Keratinocyte (primary cell): ENCODE measurements around the gene SAMD8. TPM values are rescaled to one million over a fixed set of nuclear protein-coding genes. Genes with fewer than 3 reads are reported as not detected.

Source experiments
- DNase-seq: peaks from one replicate; pipeline ENCODE4 v3.0.0-alpha.2; 2011; ENCODE audit warnings: low read depth, missing footprints, low spot score
- FAIRE-seq: peaks from 2 replicates; lab custom pipeline; 2011; peaks lifted over from hg19 to GRCh38; lab: Jason Lieb, UNC
- H2AFZ ChIP-seq: 2 replicates; pipeline ENCODE4 v1.6.0; 2012; ENCODE audit warnings: low read length, control low read depth, inconsistent platforms; ENCODE audit not compliant: control insufficient read depth
- H3K27ac ChIP-seq: 2 replicates; pipeline ENCODE4 v1.5.1; 2011; ENCODE audit warnings: low read length; ENCODE audit not compliant: control insufficient read depth, insufficient read depth
- H3K27me3 ChIP-seq: 3 replicates; pipeline ENCODE4 v1.6.0; 2011; ENCODE audit warnings: low read length; ENCODE audit not compliant: control insufficient read depth, insufficient read depth; ENCODE audit errors: extremely low read depth
- H3K36me3 ChIP-seq, 2 experiments: 2 replicates in 1 of 2; 3 replicates in 1 of 2; pipeline ENCODE4 v1.5.1; 2011; ENCODE audit warnings: low read length in 2 of 2, mild to moderate bottlenecking in 1 of 2; ENCODE audit not compliant: control insufficient read depth in 2 of 2, insufficient read depth in 2 of 2; ENCODE audit errors: extremely low read depth in 1 of 2
- H3K4me1 ChIP-seq: 3 replicates; pipeline ENCODE4 v1.5.1; 2011; ENCODE audit warnings: low read length; ENCODE audit not compliant: control insufficient read depth, insufficient read depth; ENCODE audit errors: extremely low read depth
- H3K4me2 ChIP-seq: 3 replicates; pipeline ENCODE4 v1.6.0; 2011; ENCODE audit warnings: low read depth, low read length; ENCODE audit not compliant: control insufficient read depth, insufficient read depth; ENCODE audit errors: extremely low read depth
- H3K4me3 ChIP-seq, 3 experiments: fragments of 200-600 bp in 1 of 3; sonication (generic) in 1 of 3; 2 replicates in 2 of 3; 3 replicates in 1 of 3; pipeline ENCODE4 v1.5.1; 2011 to 2016; ENCODE audit warnings: low read length in 3 of 3, mild to moderate bottlenecking in 3 of 3, control low read depth in 2 of 3, inconsistent platforms in 1 of 3, low read depth in 1 of 3, mixed read lengths in 1 of 3, mixed run types in 1 of 3, moderate library complexity in 1 of 3; ENCODE audit not compliant: control insufficient read depth in 2 of 3, insufficient read depth in 2 of 3; ENCODE audit errors: extremely low read depth in 1 of 3
- H3K79me2 ChIP-seq: 2 replicates; pipeline ENCODE4 v1.6.0; 2012; ENCODE audit warnings: low read length; ENCODE audit not compliant: control insufficient read depth, insufficient read depth
- H3K9ac ChIP-seq: 3 replicates; pipeline ENCODE4 v1.6.0; 2011; ENCODE audit warnings: low read length; ENCODE audit not compliant: control insufficient read depth, insufficient read depth; ENCODE audit errors: extremely low read depth
- H3K9me1 ChIP-seq: 3 replicates; pipeline ENCODE4 v1.6.0; 2011; ENCODE audit warnings: low read length; ENCODE audit not compliant: control insufficient read depth, insufficient read depth; ENCODE audit errors: extremely low read depth
- H3K9me3 ChIP-seq: 2 replicates; pipeline ENCODE4 v1.5.1; 2012; ENCODE audit warnings: low read depth, low read length; ENCODE audit not compliant: control insufficient read depth
- H4K20me1 ChIP-seq: 3 replicates; pipeline ENCODE4 v1.6.0; 2011; ENCODE audit warnings: low read length; ENCODE audit not compliant: control insufficient read depth, insufficient read depth; ENCODE audit errors: extremely low read depth
- CTCF ChIP-seq, 3 experiments: IDR thresholded peaks in 1 of 3; conservative IDR thresholded peaks in 1 of 3; optimal IDR thresholded peaks in 1 of 3; 2 replicates in 2 of 3; 3 replicates in 1 of 3; pipeline versions ENCODE3 to v1.5.1; 2011; ENCODE audit warnings: low read length in 3 of 3, mild to moderate bottlenecking in 3 of 3, moderate library complexity in 2 of 3, control low read depth in 1 of 3, inconsistent platforms in 1 of 3; ENCODE audit not compliant: insufficient read depth in 2 of 3; ENCODE audit errors: extremely low read depth in 1 of 3
- EZH2 ChIP-seq: IDR thresholded peaks from one replicate; pipeline ENCODE4 v1.6.1; 2012; ENCODE audit warnings: inconsistent platforms, mild to moderate bottlenecking, low read length, moderate library complexity
- dilution Hi-C: fragments of 300-500 bp; cut with MboI; formaldehyde crosslinking; loops from one replicate; pipeline ENCODE4 v1.7.0; 2020; ENCODE audit warnings: low sequenced_read_pairs; ENCODE audit not compliant: extremely low pct_ligation_motif_present
- polyA plus RNA-seq, 5 experiments: library from polyadenylated mRNA; depleted of rRNA in 3 of 5; stranded (reverse) in 3 of 5; stranded (forward) in 1 of 5; unstranded in 1 of 5; fragments of >200 nt; gene quantifications; 1 replicate in 1 of 5; 2 replicates in 3 of 5; 3 replicates in 1 of 5; pipeline versions ENCODE4 v1.2.1 to v1.2.3, GENCODE V29; 2011 to 2012; ENCODE audit warnings: missing spikeins in 2 of 5, low read depth in 1 of 5, low replicate concordance in 1 of 5

SAMD8 gene
- polyA plus RNA-seq, 1 donor (not counting 4 experiments of a cell fraction or from before 2014, with no cell fraction given) = 31.7 TPM

- Histone ChIP-seq H3K27ac (no peak overlapping the region), H3K36me3 (no peaks in the 10 kb centered on the region), H3K4me3 (no peak overlapping the region), H3K9me3 (no peaks in the 10 kb centered on the region), H3K4me2 (no peak overlapping the region), H4K20me1 (no peaks in the 10 kb centered on the region), H3K27me3 (no peaks in the 10 kb centered on the region), H3K9ac (no peak overlapping the region), H2AFZ (no peak overlapping the region), H3K9me1 (no peaks in the 10 kb centered on the region), H3K4me1 (peaks cover 11% of the 10 kb centered on the region), H3K79me2 (no peaks in the 10 kb centered on the region)
- no peak for DNase-seq
- TF ChIP-seq CTCF (optimal IDR thresholded peaks at IDR 0.05 in 1 of 3, IDR thresholded peaks at IDR 0.05 in 1 of 3, conservative IDR thresholded peaks at IDR 0.05 in 1 of 3; ENCODE audit: extremely low read depth in 1 of 3, insufficient read depth in 2 of 3, low read length in 3 of 3) (no peak), EZH2 (no peak)
- no peak for FAIRE-seq
- dilution Hi-C loops = no loop called here
These were observed 27.3 kb upstream of the SAMD8 start for GRCh38 chr10:75083972-75084833.

- Histone ChIP-seq H3K27ac (no peak overlapping the region), H3K27me3 (no peaks in the 10 kb centered on the region), H3K4me2 (no peak overlapping the region), H3K4me3 (no peak overlapping the region), H3K9ac (no peak overlapping the region), H3K9me1 (no peaks in the 10 kb centered on the region), H2AFZ (no peak overlapping the region), H3K79me2 (no peaks in the 10 kb centered on the region), H3K9me3 (no peaks in the 10 kb centered on the region), H4K20me1 (no peaks in the 10 kb centered on the region), H3K4me1 (peaks cover 5% of the 10 kb centered on the region), H3K36me3 (no peaks in the 10 kb centered on the region)
- dilution Hi-C loops = no loop called here
- TF ChIP-seq EZH2 = no peak
- TF ChIP-seq CTCF (optimal IDR thresholded peaks at IDR 0.05 in 1 of 3, IDR thresholded peaks at IDR 0.05 in 1 of 3, conservative IDR thresholded peaks at IDR 0.05 in 1 of 3; ENCODE audit: extremely low read depth in 1 of 3, insufficient read depth in 2 of 3, low read length in 3 of 3) = no peak
- no peak for FAIRE-seq
- no peak for DNase-seq
These were observed 26.5 kb upstream of the SAMD8 start for GRCh38 chr10:75084834-75085384.
